GM21786 (cell line): ENCODE results near the gene OCEL1.
"Not testable (repeated sequence)": the region's sequence is repeated elsewhere in the genome, so short reads cannot be mapped to it uniquely, and the experiment has no call there.

Experiments
- ATAC-seq: cut with Tn5 transposase; IDR thresholded peaks from one replicate; pipeline ENCODE4 v1.9.1; 2021; ENCODE audit not compliant: unreplicated experiment

OCEL1 gene

GRCh38 chr19:17260842-17261325 is 34.9 kb downstream of the OCEL1 start:
- ATAC-seq: peak; percentile 72

- no peak for ATAC-seq
Observed at GRCh38 chr19:17262557-17262956, 36.5 kb downstream of the OCEL1 start.

- no peak for ATAC-seq
Observed at GRCh38 chr19:17263712-17264640, 38.0 kb downstream of the OCEL1 start.

- no peak for ATAC-seq
Observed at GRCh38 chr19:17264641-17264979, 38.6 kb downstream of the OCEL1 start, which contains the start of gene USHBP1. USHBP1 (minus strand) TSS chr19:17264745; CDS start chr19:17264299, 446 bp downstream.

GRCh38 chr19:17266026-17266425 is 40.0 kb downstream of the OCEL1 start:
- ATAC-seq: no peak

GRCh38 chr19:17266589-17266974 is 40.6 kb downstream of the OCEL1 start:
- ATAC-seq: no peak

GRCh38 chr19:17266975-17267788 is 41.2 kb downstream of the OCEL1 start, which contains the start of gene BABAM1:
BABAM1 (plus strand) TSS chr19:17267443; CDS start chr19:17268807, 1,364 bp downstream.
- ATAC-seq: peak; percentile 84

- ATAC-seq: no peak
Observed at GRCh38 chr19:17268754-17269153, 42.7 kb downstream of the OCEL1 start.

GRCh38 chr19:17274892-17275291 is 48.9 kb downstream of the OCEL1 start:
- not testable (repeated sequence) for ATAC-seq

GRCh38 chr19:17275441-17276175 is 49.6 kb downstream of the OCEL1 start:
- no peak for ATAC-seq
